GM12891 (cell line): ENCODE results near the gene CXXC4.

Source experiments
- POLR2A ChIP-seq: IDR thresholded peaks from 2 replicates; pipeline ENCODE4 v1.6.1; 2011; ENCODE audit warnings: low read depth, low read length, control low read depth
- POLR2AphosphoS5 ChIP-seq: IDR thresholded peaks from 2 replicates; pipeline ENCODE4 v1.6.1; 2011; ENCODE audit warnings: low read depth, low read length, control low read depth
- TAF1 ChIP-seq: IDR thresholded peaks from 2 replicates; pipeline ENCODE4 v1.6.1; 2011; ENCODE audit warnings: low read depth, low read length, control low read depth

GRCh38 chr4:104490770-104491480 lies 3.8 kb downstream of the CXXC4 start:
- peak; percentile 46; the same call in 1 of the 2 replicates for TF ChIP-seq POLR2A
- peak; percentile 17; the same call in 1 of the 2 replicates for TF ChIP-seq TAF1
- TF ChIP-seq POLR2AphosphoS5 = peak; percentile 54; the same call in 1 of the 2 replicates
